Endodermal cell (in vitro differentiated cells): Measurements from ENCODE around the gene KDM5A. TPM values are rescaled to one million over a fixed set of nuclear protein-coding genes. Genes with fewer than 3 reads are reported as not detected.

Source experiments
- DNase-seq: peaks from one replicate; pipeline ENCODE4 v3.0.0-alpha.2; 2017
- H3K27ac ChIP-seq: 2 replicates; pipeline ENCODE4 v1.5.1; 2013; ENCODE audit warnings: mild to moderate bottlenecking, low read depth, low read length, moderate library complexity
- H3K27me3 ChIP-seq: 2 replicates; pipeline ENCODE4 v1.6.1; 2013; ENCODE audit warnings: mild to moderate bottlenecking, low read length, moderate library complexity; ENCODE audit not compliant: insufficient read depth, control insufficient read depth, poor library complexity, severe bottlenecking
- H3K36me3 ChIP-seq: 2 replicates; pipeline ENCODE4 v1.7.0; 2013; ENCODE audit warnings: mild to moderate bottlenecking, low read length, moderate library complexity; ENCODE audit not compliant: control insufficient read depth, insufficient read depth
- H3K4me1 ChIP-seq: one replicate; pipeline ENCODE4 v1.7.0; 2013; ENCODE audit warnings: low read length; ENCODE audit not compliant: control insufficient read depth, insufficient read depth
- H3K4me3 ChIP-seq: 2 replicates; pipeline ENCODE4 v1.5.1; 2013; ENCODE audit warnings: mild to moderate bottlenecking, low read length, moderate library complexity
- H3K9ac ChIP-seq: 2 replicates; pipeline ENCODE4 v1.6.1; 2013; ENCODE audit warnings: mild to moderate bottlenecking, low read length, moderate library complexity; ENCODE audit not compliant: poor library complexity, severe bottlenecking; ENCODE audit errors: extremely low read depth
- H3K9me3 ChIP-seq: 2 replicates; pipeline ENCODE4 v1.6.1; 2013; ENCODE audit warnings: mild to moderate bottlenecking, low read length, moderate library complexity; ENCODE audit not compliant: control insufficient read depth
- H3K27ac Mint-ChIP-seq: 2 replicates; pipeline ENCODE4 v1.8.0; 2020; ENCODE audit warnings: mixed read lengths
- H3K27me3 Mint-ChIP-seq: 2 replicates; pipeline ENCODE4 v1.8.0; 2021; ENCODE audit warnings: mild to moderate bottlenecking, mixed read lengths; ENCODE audit not compliant: insufficient read depth
- H3K36me3 Mint-ChIP-seq: 2 replicates; pipeline ENCODE4 v1.8.0; 2020; ENCODE audit warnings: low read depth, mixed read lengths
- H3K4me1 Mint-ChIP-seq: 2 replicates; pipeline ENCODE4 v1.8.0; 2020; ENCODE audit warnings: mixed read lengths
- H3K4me3 Mint-ChIP-seq: 2 replicates; pipeline ENCODE4 v1.8.0; 2020; ENCODE audit warnings: mild to moderate bottlenecking, moderate library complexity, mixed read lengths
- H3K9me3 Mint-ChIP-seq: 2 replicates; pipeline ENCODE4 v1.8.0; 2020; ENCODE audit warnings: mild to moderate bottlenecking, mixed read lengths
- whole genome bisulfite sequencing, 2 experiments: methylation state at CpG; one replicate each; pipeline versions ENCODE4 v1.1.5 to v1.1.7; 2013; ENCODE audit warnings: missing lambda C conversion rate in 2 of 2, mixed read lengths in 1 of 2; ENCODE audit not compliant: insufficient coverage in 1 of 2, insufficient read length in 1 of 2; 5-methylcytosine and 5-hydroxymethylcytosine counted together
- total RNA-seq, 2 donors: library from RNA; stranded (reverse); fragmentation: NEBNext Ultra II Directional in 1 of 2; extraction: Animal tissue kit (Norgen Biotek cat#: 25700) in 1 of 2; gene quantifications; 2 replicates in 1 of 2; 3 replicates in 1 of 2; pipeline ENCODE4 v1.2.1, GENCODE V29; 2021
- TF ChIP-seq, protein P1 (sequence below): fragments of 200-600 bp; sonication (generic); conservative IDR thresholded peaks from 2 replicates; pipeline ENCODE4 v1.5.0; 2021; ENCODE audit warnings: antibody characterized with exemption, mild to moderate bottlenecking

KDM5A gene
- total RNA-seq, 2 donors from 2014 or later: 59.9 to 157 TPM

GRCh38 chr12:240566-240965 lies 148.6 kb downstream of the KDM5A start:
- Mint-ChIP-seq H3K4me1 (no peaks in the 10 kb centered on the region), H3K4me3 (no peak overlapping the region), H3K9me3 (peaks cover 46% of the 10 kb centered on the region), H3K27ac (no peak overlapping the region), H3K36me3 (peaks cover 6% of the 10 kb centered on the region), H3K27me3 (peaks cover 25% of the 10 kb centered on the region)
- H3K4me3 ChIP-seq: no peak overlapping the region
- DNase-seq: peak; percentile 22
- TF ChIP-seq, protein P1, sequence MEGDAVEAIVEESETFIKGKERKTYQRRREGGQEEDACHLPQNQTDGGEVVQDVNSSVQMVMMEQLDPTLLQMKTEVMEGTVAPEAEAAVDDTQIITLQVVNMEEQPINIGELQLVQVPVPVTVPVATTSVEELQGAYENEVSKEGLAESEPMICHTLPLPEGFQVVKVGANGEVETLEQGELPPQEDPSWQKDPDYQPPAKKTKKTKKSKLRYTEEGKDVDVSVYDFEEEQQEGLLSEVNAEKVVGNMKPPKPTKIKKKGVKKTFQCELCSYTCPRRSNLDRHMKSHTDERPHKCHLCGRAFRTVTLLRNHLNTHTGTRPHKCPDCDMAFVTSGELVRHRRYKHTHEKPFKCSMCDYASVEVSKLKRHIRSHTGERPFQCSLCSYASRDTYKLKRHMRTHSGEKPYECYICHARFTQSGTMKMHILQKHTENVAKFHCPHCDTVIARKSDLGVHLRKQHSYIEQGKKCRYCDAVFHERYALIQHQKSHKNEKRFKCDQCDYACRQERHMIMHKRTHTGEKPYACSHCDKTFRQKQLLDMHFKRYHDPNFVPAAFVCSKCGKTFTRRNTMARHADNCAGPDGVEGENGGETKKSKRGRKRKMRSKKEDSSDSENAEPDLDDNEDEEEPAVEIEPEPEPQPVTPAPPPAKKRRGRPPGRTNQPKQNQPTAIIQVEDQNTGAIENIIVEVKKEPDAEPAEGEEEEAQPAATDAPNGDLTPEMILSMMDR: no peak
- peaks cover 12% of the 10 kb centered on the region for H3K9me3 ChIP-seq
- H3K27me3 ChIP-seq: no peaks in the 10 kb centered on the region
- no peak overlapping the region for H3K9ac ChIP-seq
- no peaks in the 10 kb centered on the region for H3K4me1 ChIP-seq
- H3K36me3 ChIP-seq: no peaks in the 10 kb centered on the region
- 93 to 95% methylated on average over 6 to 9 of the region's 9 CpGs for WGBS, 2 experiments
- H3K27ac ChIP-seq: no peak overlapping the region

DNA sequence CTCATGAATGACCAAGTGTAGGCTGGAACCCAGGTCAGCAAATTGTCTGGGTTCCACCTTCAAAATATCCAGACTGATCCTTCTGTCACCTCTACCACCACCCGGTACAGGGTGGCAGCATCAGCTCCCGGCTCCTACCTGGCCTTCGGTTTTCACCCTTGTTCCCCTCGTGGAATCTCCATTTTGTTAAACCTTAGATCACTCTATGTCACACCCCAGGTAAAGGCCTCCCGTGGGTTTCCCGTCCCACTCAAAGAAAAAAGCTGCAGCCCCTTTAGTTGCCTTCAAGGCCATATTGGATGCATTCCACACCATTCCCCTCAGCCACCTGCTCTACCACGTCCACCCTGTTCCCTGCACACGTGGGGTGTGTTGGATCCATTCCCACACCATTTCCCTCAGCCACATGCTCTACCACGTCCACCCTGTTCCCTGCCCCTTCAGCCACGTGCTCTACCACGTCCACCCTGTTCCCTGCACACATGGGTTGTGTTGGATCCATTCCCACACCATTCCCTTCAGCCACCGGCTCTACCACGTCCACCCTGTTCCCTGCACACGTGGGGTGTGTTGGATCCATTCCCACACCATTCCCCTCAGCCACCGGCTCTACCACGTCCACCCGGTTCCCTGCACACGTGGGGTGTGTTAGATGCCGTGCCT lies 150.3 kb downstream of the KDM5A start:
- Histone ChIP-seq H3K4me3 (no peak overlapping the region), H3K27me3 (no peaks in the 10 kb centered on the region), H3K9ac (no peak overlapping the region), H3K9me3 (peaks cover 21% of the 10 kb centered on the region), H3K27ac (no peak overlapping the region), H3K4me1 (no peaks in the 10 kb centered on the region), H3K36me3 (no peaks in the 10 kb centered on the region)
- no peak for DNase-seq
- TF ChIP-seq, protein P1: no peak
- WGBS, 2 experiments: 68 to 79% methylated on average over 11 to 18 of the region's 19 CpGs
- Mint-ChIP-seq H3K4me3 (no peak overlapping the region), H3K4me1 (no peaks in the 10 kb centered on the region), H3K9me3 (peaks cover 54% of the 10 kb centered on the region), H3K27ac (no peak overlapping the region), H3K27me3 (peaks cover 11% of the 10 kb centered on the region), H3K36me3 (peaks cover 7% of the 10 kb centered on the region)

DNA sequence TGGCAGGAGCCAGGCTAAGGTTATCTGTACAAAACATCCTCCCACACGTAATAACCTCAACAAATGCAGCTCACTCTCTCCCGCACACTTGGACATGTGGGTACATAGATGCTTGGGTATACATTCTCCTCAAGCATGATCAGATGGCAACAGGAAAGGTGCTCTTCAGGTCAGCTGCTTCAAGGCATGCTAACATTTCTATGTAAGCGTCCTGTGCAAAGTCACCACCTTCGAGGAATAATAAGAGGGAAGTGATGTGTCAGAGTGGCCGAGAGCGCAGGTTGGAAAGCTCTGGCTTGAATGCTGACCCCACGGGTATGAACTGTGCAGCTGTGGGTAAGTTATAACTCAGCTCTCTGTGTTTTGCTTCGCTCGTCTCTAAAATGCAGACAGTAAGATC lies 151.0 kb downstream of the KDM5A start:
- Histone ChIP-seq H3K4me1 (no peaks in the 10 kb centered on the region), H3K9me3 (peaks cover 21% of the 10 kb centered on the region), H3K4me3 (no peak overlapping the region), H3K27ac (no peak overlapping the region), H3K36me3 (no peaks in the 10 kb centered on the region), H3K9ac (no peak overlapping the region), H3K27me3 (no peaks in the 10 kb centered on the region)
- WGBS, 2 experiments: 90 to 99% methylated on average over 8 to 9 of the region's 9 CpGs
- peaks cover 2% of the 10 kb centered on the region for H3K4me1 Mint-ChIP-seq
- H3K9me3 Mint-ChIP-seq: peaks cover 59% of the 10 kb centered on the region
- no peak overlapping the region for H3K27ac Mint-ChIP-seq
- H3K36me3 Mint-ChIP-seq: peaks cover 7% of the 10 kb centered on the region
- peaks cover 9% of the 10 kb centered on the region for H3K27me3 Mint-ChIP-seq
- H3K4me3 Mint-ChIP-seq: no peak overlapping the region
- TF ChIP-seq, protein P1: no peak
- no peak for DNase-seq
